GM12874 (cell line): Measurements from ENCODE around the gene G2E3.

Source experiments
- CTCF ChIP-seq: IDR thresholded peaks from 2 replicates; pipeline ENCODE4 v1.5.1; 2011; ENCODE audit warnings: low read depth, mild to moderate bottlenecking, control low read depth, low read length, moderate library complexity; ENCODE audit not compliant: insufficient read depth

Gene G2E3

GRCh38 chr14:30596935-30597334 is 38.0 kb downstream of the G2E3 start:
- TF ChIP-seq CTCF: no peak

GRCh38 chr14:30597504-30597903 is 38.5 kb downstream of the G2E3 start:
- no peak for TF ChIP-seq CTCF

GRCh38 chr14:30600922-30601918 is 42.3 kb downstream of the G2E3 start:
- no peak for TF ChIP-seq CTCF

GRCh38 chr14:30603402-30603801 is 44.4 kb downstream of the G2E3 start:
- TF ChIP-seq CTCF: no peak

GRCh38 chr14:30607156-30607780 is 48.3 kb downstream of the G2E3 start:
- no peak for TF ChIP-seq CTCF

GRCh38 chr14:30608533-30609006 is 49.6 kb downstream of the G2E3 start:
- no peak for TF ChIP-seq CTCF

GRCh38 chr14:30610787-30611343 is 51.9 kb downstream of the G2E3 start:
- 0 out of 2 replicates have a peak, but pooled peaks have one; percentile 6 for TF ChIP-seq CTCF
